ENCODE measurements around the gene OTOF. TPM values are rescaled to one million over a fixed set of nuclear protein-coding genes. Genes with fewer than 3 reads are reported as not detected.

The OTOF gene
- total and polyA plus RNA-seq, 10 donors = 0.06 to 1.6 (median 0.25) TPM

GRCh38 chr2:26458365-26459042 lies 19.4 kb downstream of the OTOF start:
- WGBS, 5 donors = 80 to 91% (median 88%) methylated on average over 13 to 14 of the region's 14 CpGs
- Histone ChIP-seq H3K27me3 (replicated peaks in 1 of 7) (no peaks in the 10 kb centered on the region), H3K36me3 (no peaks in the 10 kb centered on the region), H3K27ac (no peak overlapping the region), H3K9me3 (no peaks in the 10 kb centered on the region), H3K4me3 (no peak overlapping the region), H3K4me1 (peaks cover 0 to 75% (median 28%) of the 10 kb centered on the region in 6 donors)
- TF ChIP-seq CTCF (IDR thresholded peaks at IDR 0.05 in 8 of 11, conservative IDR thresholded peaks at IDR 0.05 in 3 of 11) = no peak
- no peak for TF ChIP-seq POLR2AphosphoS5 (IDR thresholded peaks at IDR 0.05)
- TF ChIP-seq POLR2A (IDR thresholded peaks at IDR 0.05) = no peak
- peak; percentile 39 for DNase-seq
- intact Hi-C loops (cut with DNase I; ENCODE audit: low total_unique reads) = no loop called here

GRCh38 chr2:26457695-26458364 lies 20.1 kb downstream of the OTOF start:
- intact Hi-C loops (cut with DNase I; ENCODE audit: low total_unique reads) = no loop called here
- WGBS, 5 donors = 86 to 92% (median 91%) methylated on average over 15 to 19 of the region's 19 CpGs
- H3K4me1 ChIP-seq = peaks cover 0 to 71% (median 27%) of the 10 kb centered on the region in 6 donors
- no peak overlapping the region for H3K4me3 ChIP-seq
- no peaks in the 10 kb centered on the region for H3K36me3 ChIP-seq
- H3K9me3 ChIP-seq = no peaks in the 10 kb centered on the region
- H3K27me3 ChIP-seq (replicated peaks in 1 of 7) = no peaks in the 10 kb centered on the region
- TF ChIP-seq POLR2AphosphoS5 (IDR thresholded peaks at IDR 0.05) = no peak
- TF ChIP-seq CTCF (IDR thresholded peaks at IDR 0.05 in 8 of 11, conservative IDR thresholded peaks at IDR 0.05 in 3 of 11) = no peak
- TF ChIP-seq POLR2A (IDR thresholded peaks at IDR 0.05) = no peak
- DNase-seq = peak; percentile 64
- H3K27ac ChIP-seq = no peak overlapping the region

GRCh38 chr2:26457251-26457666 lies 20.7 kb downstream of the OTOF start:
- H3K4me1 ChIP-seq = peaks cover 0 to 65% (median 24%) of the 10 kb centered on the region in 6 donors
- no peaks in the 10 kb centered on the region for H3K27me3 ChIP-seq (replicated peaks in 1 of 7)
- DNase-seq = peak; percentile 72
- no peak for TF ChIP-seq POLR2AphosphoS5 (IDR thresholded peaks at IDR 0.05)
- no peak for TF ChIP-seq CTCF (IDR thresholded peaks at IDR 0.05 in 8 of 11, conservative IDR thresholded peaks at IDR 0.05 in 3 of 11)
- H3K9me3 ChIP-seq = no peaks in the 10 kb centered on the region
- peak overlapping the region in 5 of 8 donors; percentile 18 to 82 (median 66) for H3K27ac ChIP-seq
- intact Hi-C loops (cut with DNase I; ENCODE audit: low total_unique reads) = no loop called here
- H3K36me3 ChIP-seq = no peaks in the 10 kb centered on the region
- no peak overlapping the region for H3K4me3 ChIP-seq
- WGBS, 5 donors = 72 to 88% (median 83%) methylated on average over 2 to 11 of the region's 11 CpGs

All from spleen (tissue), 11 donors.